IPS-15b (cell line): ENCODE measurements around the gene ROCK2.

ENCODE experiments used
- H3K27me3 ChIP-seq: one replicate; pipeline ENCODE4 v1.6.1; 2013; ENCODE audit warnings: low read length; ENCODE audit not compliant: control insufficient read depth, insufficient read depth
- H3K36me3 ChIP-seq: one replicate; pipeline ENCODE4 v1.6.1; 2013; ENCODE audit warnings: low read length; ENCODE audit not compliant: control insufficient read depth, insufficient read depth
- H3K4me1 ChIP-seq: one replicate; pipeline ENCODE4 v1.6.1; 2013; ENCODE audit warnings: mild to moderate bottlenecking, low read length; ENCODE audit not compliant: control insufficient read depth, insufficient read depth
- H3K4me3 ChIP-seq: one replicate; pipeline ENCODE4 v1.5.1; 2013; ENCODE audit warnings: low read depth, low read length
- H3K9ac ChIP-seq: one replicate; pipeline ENCODE4 v1.6.1; 2013; ENCODE audit warnings: low read depth, mild to moderate bottlenecking, low read length
- H3K9me3 ChIP-seq: one replicate; pipeline ENCODE4 v1.6.1; 2013; ENCODE audit warnings: mild to moderate bottlenecking, low read length; ENCODE audit not compliant: control insufficient read depth, insufficient read depth

Gene ROCK2

DNA sequence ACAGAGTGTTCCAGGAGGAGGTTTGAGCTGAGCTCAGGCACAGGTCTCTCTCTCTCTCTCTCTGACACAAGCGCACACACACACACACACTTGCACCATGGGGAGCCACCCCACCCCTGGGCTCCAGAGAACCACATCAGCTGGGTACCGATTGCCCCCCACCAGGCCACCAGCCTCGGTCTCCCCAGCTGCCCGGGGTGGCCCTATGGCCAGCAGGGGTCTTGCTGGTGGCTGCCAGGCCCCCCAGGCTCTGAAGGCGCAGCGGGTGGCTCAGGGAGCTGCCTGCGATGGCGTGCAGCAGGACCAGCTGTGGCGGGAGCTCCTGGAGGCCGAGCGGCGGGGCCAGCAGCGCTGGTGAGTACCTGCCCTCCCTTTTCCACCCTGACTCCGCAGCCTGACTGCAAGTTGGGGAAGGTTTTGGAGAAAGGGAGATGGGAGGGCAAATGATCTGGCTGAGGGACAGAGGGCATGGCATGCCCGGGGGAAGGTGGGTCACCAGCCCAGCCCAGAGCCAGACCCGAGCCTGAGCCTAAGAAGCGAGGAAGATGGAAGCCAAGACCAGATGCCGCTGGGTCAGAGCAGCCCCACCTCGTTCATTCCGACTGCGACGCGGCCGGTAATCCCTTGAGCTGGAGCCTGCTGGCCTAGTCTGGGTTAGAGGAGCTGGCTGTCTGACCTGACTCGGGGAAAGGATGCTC lies 211.0 kb downstream of the ROCK2 start:
- Histone ChIP-seq H3K4me1 (no peaks in the 10 kb centered on the region), H3K36me3 (no peaks in the 10 kb centered on the region), H3K9ac (peak overlapping the region; percentile 40), H3K4me3 (peak overlapping the region; percentile 55), H3K27me3 (peaks cover 4% of the 10 kb centered on the region), H3K9me3 (no peaks in the 10 kb centered on the region)

DNA sequence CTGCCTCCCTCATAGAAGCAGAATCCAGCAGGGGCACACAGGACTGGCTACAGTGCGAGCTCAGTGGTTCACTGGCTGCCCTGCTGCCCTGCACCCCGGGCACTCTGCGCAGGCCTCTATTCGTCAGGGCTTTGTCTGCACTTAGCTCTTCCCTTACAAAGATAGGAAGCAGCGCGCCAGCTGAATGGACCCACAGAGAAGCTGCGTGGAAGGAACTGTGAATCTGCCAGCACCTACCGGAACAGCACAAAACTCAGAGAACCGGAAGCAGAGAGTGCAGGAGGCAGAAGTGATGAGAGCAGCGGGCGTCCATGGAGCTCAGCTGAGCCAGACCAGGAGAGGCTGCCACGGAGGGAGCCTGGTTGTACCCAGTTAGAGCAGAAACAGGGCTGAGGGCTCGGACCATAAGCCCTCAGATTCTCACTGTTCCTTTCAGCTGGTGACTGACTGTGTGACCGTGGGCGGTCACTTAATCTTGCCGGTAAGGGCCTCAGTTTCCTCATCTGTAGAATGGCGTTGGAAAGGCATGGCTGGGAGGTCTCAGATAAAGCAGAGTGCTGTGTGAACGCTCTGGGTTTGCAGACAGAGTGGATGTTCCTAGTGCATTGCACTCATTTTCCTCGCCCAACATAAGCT lies 212.3 kb downstream of the ROCK2 start:
- Histone ChIP-seq H3K4me3 (no peak overlapping the region), H3K4me1 (no peaks in the 10 kb centered on the region), H3K9ac (no peak overlapping the region)

GRCh38 chr2:11131166-11131920 lies 213.1 kb downstream of the ROCK2 start:
- peaks cover 4% of the 10 kb centered on the region for H3K27me3 ChIP-seq
- no peaks in the 10 kb centered on the region for H3K36me3 ChIP-seq
- H3K9me3 ChIP-seq = no peaks in the 10 kb centered on the region
- H3K9ac ChIP-seq = no peak overlapping the region
- no peaks in the 10 kb centered on the region for H3K4me1 ChIP-seq
- no peak overlapping the region for H3K4me3 ChIP-seq

More for the DNA sequence above, 212.3 kb downstream of the ROCK2 start:
- Histone ChIP-seq H3K36me3 (no peaks in the 10 kb centered on the region), H3K9me3 (no peaks in the 10 kb centered on the region), H3K27me3 (peaks cover 4% of the 10 kb centered on the region)
